ENCODE data around the gene SEMA5B.

SEMA5B gene

GRCh38 chr3:123019591-123019990 is 8.0 kb downstream of the SEMA5B start (continued):
- no peak for TF ChIP-seq OSR2 (tag by site-specific recombination; IDR thresholded peaks at IDR 0.05)

- no peaks in the 10 kb centered on the region for H3K36me3 ChIP-seq (ENCODE audit: control insufficient read depth in 2 of 2, insufficient read depth in 1 of 2, low read length in 2 of 2)
- ChIA-PET POLR2A (no interaction called here), CTCF (interaction anchor here (1.9 kb wide), 1 partner anchor 9 kb away, joined by 16 read pairs; the partner anchor contains the start of gene SEMA5B)
- no peak overlapping the region for H3K4me3 ChIP-seq (ENCODE audit: low read depth, low read length)
- no peak for TF ChIP-seq ZNF37A (tag by site-specific recombination; IDR thresholded peaks at IDR 0.05)
- no peak for TF ChIP-seq ZNF132 (tag by site-specific recombination; IDR thresholded peaks at IDR 0.05; ENCODE audit: borderline replicate concordance)
- TF ChIP-seq ZNF114 (tag by site-specific recombination; IDR thresholded peaks at IDR 0.05), result no peak
- TF ChIP-seq ZNF571 (tag by site-specific recombination; IDR thresholded peaks at IDR 0.05), result no peak
- H3K4me1 ChIP-seq (ENCODE audit: control insufficient read depth, insufficient read depth, low read length), result peaks cover 3% of the 10 kb centered on the region; the same call in 1 of the 2 replicates
- no peak overlapping the region for H3K27ac ChIP-seq (ENCODE audit: extremely low read depth, low read depth, low read length)
- H3K9me3 ChIP-seq (ENCODE audit: control insufficient read depth, insufficient read depth, low read depth, low read length), result no peaks in the 10 kb centered on the region
Measured at GRCh38 chr3:123019161-123019560, 8.4 kb downstream of the SEMA5B start.

- ChIA-PET CTCF (interaction anchor here (1.9 kb wide), 1 partner anchor 10 kb away, joined by 16 read pairs; the partner anchor contains the start of gene SEMA5B), POLR2A (no interaction called here)
- H3K9me3 ChIP-seq (ENCODE audit: control insufficient read depth, insufficient read depth, low read depth, low read length), result no peaks in the 10 kb centered on the region
- H3K4me1 ChIP-seq (ENCODE audit: control insufficient read depth, insufficient read depth, low read length), result peaks cover 3% of the 10 kb centered on the region; the same call in 1 of the 2 replicates
- no peak overlapping the region for H3K27ac ChIP-seq (ENCODE audit: extremely low read depth, low read depth, low read length)
- TF ChIP-seq ZNF48 (tag by site-specific recombination; IDR thresholded peaks at IDR 0.05), result no peak
- TF ChIP-seq SALL2 (tag by site-specific recombination; IDR thresholded peaks at IDR 0.05; ENCODE audit: borderline replicate concordance), result no peak
- TF ChIP-seq KLF17 (tag by site-specific recombination; IDR thresholded peaks at IDR 0.05), result no peak
- TF ChIP-seq ZNF292 (tag by site-specific recombination; IDR thresholded peaks at IDR 0.05; ENCODE audit: borderline replicate concordance, low read depth), result no peak
- H3K4me3 ChIP-seq (ENCODE audit: low read depth, low read length), result no peak overlapping the region
- no peaks in the 10 kb centered on the region for H3K36me3 ChIP-seq (ENCODE audit: control insufficient read depth in 2 of 2, insufficient read depth in 1 of 2, low read length in 2 of 2)
Measured at GRCh38 chr3:123018683-123019082, 8.9 kb downstream of the SEMA5B start.

GRCh38 chr3:123015596-123015995 is 12.0 kb downstream of the SEMA5B start:
- ChIA-PET POLR2A (no interaction called here), CTCF (interaction anchor here (2.0 kb wide), 1 partner anchor 73 kb away, joined by 8 read pairs; no protein-coding TSS in a partner anchor)
- Histone ChIP-seq H3K4me1 (ENCODE audit: control insufficient read depth, insufficient read depth, low read length) (no peaks in the 10 kb centered on the region; the same call in 1 of the 2 replicates), H3K27ac (ENCODE audit: extremely low read depth, low read depth, low read length) (no peak overlapping the region), H3K36me3 (ENCODE audit: control insufficient read depth in 2 of 2, insufficient read depth in 1 of 2, low read length in 2 of 2) (no peaks in the 10 kb centered on the region), H3K9me3 (ENCODE audit: control insufficient read depth, insufficient read depth, low read depth, low read length) (no peaks in the 10 kb centered on the region), H3K4me3 (ENCODE audit: low read depth, low read length) (no peak overlapping the region)
- TF ChIP-seq ZNF639 (tag by site-specific recombination; IDR thresholded peaks at IDR 0.05) (no peak), ZNF521 (tag by site-specific recombination; IDR thresholded peaks at IDR 0.05) (no peak), ZNF292 (tag by site-specific recombination; IDR thresholded peaks at IDR 0.05; ENCODE audit: borderline replicate concordance, low read depth) (no peak), ZNF416 (tag by site-specific recombination; IDR thresholded peaks at IDR 0.05) (no peak), ZNF830 (tag by site-specific recombination; IDR thresholded peaks at IDR 0.05; ENCODE audit: low read depth) (no peak)

GRCh38 chr3:123013876-123014275 is 13.7 kb downstream of the SEMA5B start:
- Histone ChIP-seq H3K9me3 (ENCODE audit: control insufficient read depth, insufficient read depth, low read depth, low read length) (no peaks in the 10 kb centered on the region), H3K36me3 (ENCODE audit: control insufficient read depth in 2 of 2, insufficient read depth in 1 of 2, low read length in 2 of 2) (no peaks in the 10 kb centered on the region), H3K4me3 (ENCODE audit: low read depth, low read length) (no peak overlapping the region), H3K27ac (ENCODE audit: extremely low read depth, low read depth, low read length) (no peak overlapping the region), H3K4me1 (ENCODE audit: control insufficient read depth, insufficient read depth, low read length) (no peaks in the 10 kb centered on the region)
- ChIA-PET POLR2A (no interaction called here), CTCF (interaction anchor here (1.1 kb wide), 2 partner anchors 14 to 71 kb away, joined by 3 to 7 read pairs; no protein-coding TSS in a partner anchor)
- TF ChIP-seq ZSCAN18 (tag by site-specific recombination; IDR thresholded peaks at IDR 0.05), result no peak

All from HEK293 (cell line).